ENCODE measurements around the gene C14orf180.
"Not testable (repeated sequence)": the region's sequence is repeated elsewhere in the genome, so short reads cannot be mapped to it uniquely, and the experiment has no call there.

Gene C14orf180

GRCh38 chr14:104614126-104614812, 34.7 kb downstream of the C14orf180 start:
- no peak for DNase-seq (ENCODE audit: low spot score)

GRCh38 chr14:104624939-104625338, 45.4 kb downstream of the C14orf180 start:
- no peak for DNase-seq (ENCODE audit: low spot score)

GRCh38 chr14:104632781-104633180, 53.2 kb downstream of the C14orf180 start:
- DNase-seq (ENCODE audit: low spot score) = no peak

- no peak for DNase-seq (ENCODE audit: low spot score)
Measured at GRCh38 chr14:104633276-104634137, 53.9 kb downstream of the C14orf180 start.

GRCh38 chr14:104634138-104634760, 54.7 kb downstream of the C14orf180 start:
- no peak for DNase-seq (ENCODE audit: low spot score)

- no peak for DNase-seq (ENCODE audit: low spot score)
Measured at GRCh38 chr14:104634886-104635570, 55.5 kb downstream of the C14orf180 start.

- DNase-seq (ENCODE audit: low spot score) = no peak
Measured at GRCh38 chr14:104635717-104636116, 56.2 kb downstream of the C14orf180 start.

- no peak for DNase-seq (ENCODE audit: low spot score)
Measured at GRCh38 chr14:104636131-104636530, 56.6 kb downstream of the C14orf180 start.

GRCh38 chr14:104636846-104637545, 57.4 kb downstream of the C14orf180 start:
- DNase-seq (ENCODE audit: low spot score) = not testable (repeated sequence)

- no peak for DNase-seq (ENCODE audit: low spot score)
Measured at GRCh38 chr14:104637546-104638003, 58.0 kb downstream of the C14orf180 start.

- DNase-seq (ENCODE audit: low spot score) = no peak
Measured at GRCh38 chr14:104638190-104638589, 58.6 kb downstream of the C14orf180 start.

GRCh38 chr14:104638927-104639450, 59.4 kb downstream of the C14orf180 start:
- DNase-seq (ENCODE audit: low spot score) = no peak

- no peak for DNase-seq (ENCODE audit: low spot score)
Measured at GRCh38 chr14:104639471-104639870, 59.9 kb downstream of the C14orf180 start.

Data from GM03348 (cell line).